GM15510 (cell line): Measurements from ENCODE around the gene BSN.

Source experiments
- POLR2A ChIP-seq: IDR thresholded peaks from 3 replicates; pipeline ENCODE4 v1.6.1; 2011; ENCODE audit warnings: borderline replicate concordance; ENCODE audit not compliant: insufficient read length; ENCODE audit errors: extremely low read depth

The BSN gene

GRCh38 chr3:49563040-49563578 lies 8.8 kb downstream of the BSN start:
- no peak for TF ChIP-seq POLR2A

DNA sequence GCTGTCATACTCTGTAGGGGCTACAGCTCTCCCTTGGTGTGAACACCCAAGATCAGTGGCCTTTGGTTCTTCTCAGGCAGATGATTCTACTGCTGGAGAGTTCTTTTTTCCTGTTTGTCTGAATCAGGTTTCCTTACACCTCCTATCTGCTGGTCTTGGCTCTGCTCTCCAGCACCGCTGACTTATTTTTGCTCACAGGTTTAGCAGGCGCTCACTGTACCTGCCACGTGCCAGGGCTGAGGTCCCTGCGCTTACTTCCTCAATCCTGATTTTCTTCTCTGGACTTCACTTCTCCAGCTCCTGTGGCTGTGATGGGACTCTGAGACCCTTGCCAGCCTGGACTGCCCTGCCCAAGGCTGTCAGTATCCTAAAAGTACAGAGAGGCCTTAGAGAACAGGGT lies 9.5 kb downstream of the BSN start:
- TF ChIP-seq POLR2A: no peak

DNA sequence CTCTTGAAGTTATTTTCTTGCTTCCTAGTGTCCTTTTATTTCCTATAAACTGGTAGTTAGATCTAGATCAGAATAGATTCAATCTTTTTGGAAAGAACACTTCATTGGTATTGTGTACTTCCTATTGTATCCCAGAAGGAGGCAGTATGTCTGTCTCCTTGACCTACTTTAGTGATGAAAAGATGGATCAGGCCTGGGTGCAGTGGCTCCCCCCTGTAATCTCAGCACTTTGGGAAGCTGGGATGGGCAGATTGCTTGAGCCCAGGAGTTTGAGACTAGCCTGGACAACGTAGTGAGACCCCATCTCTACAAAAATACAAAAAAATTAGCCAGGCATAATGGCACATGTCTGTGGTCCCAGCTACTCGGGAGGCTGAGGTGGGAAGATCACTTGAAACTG lies 12.0 kb downstream of the BSN start:
- TF ChIP-seq POLR2A: no peak

DNA sequence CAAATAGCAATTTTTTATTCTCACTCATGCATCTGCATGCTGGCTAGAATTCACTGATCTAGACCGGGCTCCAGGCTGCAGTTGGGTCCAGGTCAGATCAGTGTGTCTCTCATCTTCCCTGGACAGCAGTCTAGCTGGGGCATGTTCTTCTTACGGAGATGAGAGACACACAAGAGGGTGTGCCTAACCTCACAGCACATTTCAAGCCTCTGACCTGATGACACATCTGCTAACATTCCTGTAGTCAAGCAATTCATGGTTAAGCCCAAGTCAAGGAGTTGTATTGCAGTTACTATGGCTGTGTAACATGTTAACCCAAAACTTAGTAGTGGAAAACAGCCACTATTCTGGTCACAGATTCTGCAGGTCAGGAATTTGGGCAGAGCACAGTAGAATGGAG lies 13.1 kb downstream of the BSN start:
- no peak for TF ChIP-seq POLR2A

DNA sequence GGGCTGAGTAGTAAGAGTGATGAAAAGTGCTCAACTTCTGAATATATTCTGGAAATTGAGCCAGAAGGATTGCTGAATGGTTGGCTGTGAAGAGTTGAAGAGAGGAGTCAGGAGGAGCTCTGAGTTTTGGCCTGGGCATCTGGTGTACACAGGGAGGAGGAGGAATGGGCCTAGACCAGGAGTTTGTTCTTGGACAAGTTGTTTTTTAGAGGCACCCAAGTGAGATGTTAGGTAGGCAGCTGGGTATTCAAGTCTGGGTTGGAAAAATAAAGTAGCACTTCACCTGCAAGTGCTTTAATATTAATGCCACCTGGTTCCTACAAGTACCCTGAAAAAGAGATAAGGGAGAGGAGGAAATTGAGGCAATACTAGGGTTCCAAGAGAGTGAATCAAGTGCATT lies 14.7 kb downstream of the BSN start:
- no peak for TF ChIP-seq POLR2A

- TF ChIP-seq POLR2A: no peak
Measured at GRCh38 chr3:49570028-49570654, 15.9 kb downstream of the BSN start.

DNA sequence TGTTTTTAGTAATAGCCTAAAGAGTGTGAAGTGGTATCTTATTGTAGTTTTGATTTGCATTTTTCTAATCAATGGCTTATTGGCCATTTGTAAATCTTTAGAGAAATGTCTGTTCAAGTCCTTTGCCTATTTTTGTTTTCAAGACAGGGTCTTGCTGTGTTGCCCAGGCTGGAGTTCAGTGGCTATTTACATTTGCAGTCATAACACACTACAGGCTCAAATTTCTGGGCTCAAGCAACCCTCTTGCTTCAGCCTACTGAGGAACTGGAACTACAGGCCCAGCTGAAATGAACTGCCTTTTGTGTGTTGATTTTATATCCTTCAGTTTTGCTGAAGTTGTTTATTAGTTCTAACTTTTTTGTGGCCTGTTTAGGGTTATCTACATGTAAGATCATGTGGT lies 27.9 kb downstream of the BSN start:
- no peak for TF ChIP-seq POLR2A

DNA sequence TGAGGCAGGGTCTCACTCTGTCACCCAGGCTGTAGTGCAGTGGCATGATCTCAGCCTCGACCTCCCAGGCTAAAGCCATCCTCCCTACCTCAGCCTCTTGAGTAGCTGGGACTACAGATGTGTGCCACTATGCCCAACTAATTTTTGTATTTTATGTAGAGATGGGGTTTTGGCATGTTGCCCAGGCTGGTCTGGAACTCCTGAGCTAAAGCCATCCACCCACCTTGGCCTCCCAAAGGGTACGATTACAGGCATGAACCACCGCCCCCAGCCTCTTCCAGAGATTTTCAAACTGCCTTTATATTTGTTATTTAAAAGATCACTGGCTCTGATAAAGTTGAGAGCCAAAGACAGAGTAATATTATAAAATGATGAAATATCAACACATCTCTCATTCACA lies 37.3 kb downstream of the BSN start:
- no peak for TF ChIP-seq POLR2A

DNA sequence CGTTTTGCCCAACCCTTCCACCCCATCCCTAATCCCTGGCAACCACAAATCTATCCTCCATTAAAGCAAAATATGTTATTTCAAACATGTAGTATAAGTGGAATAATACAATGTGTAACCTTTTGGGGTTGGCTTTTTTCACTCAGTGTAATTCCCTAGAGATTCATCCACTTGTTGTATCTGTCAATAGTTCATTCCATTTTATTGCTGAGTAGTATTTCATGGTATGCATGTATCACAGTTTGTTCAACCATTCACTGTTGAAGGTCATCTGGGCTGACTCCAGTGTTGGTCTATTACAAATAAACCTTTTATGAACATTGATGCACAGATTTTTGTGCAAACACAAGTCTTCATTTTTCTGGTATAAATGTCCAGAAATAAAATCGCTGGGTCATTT lies 38.8 kb downstream of the BSN start:
- TF ChIP-seq POLR2A: no peak

DNA sequence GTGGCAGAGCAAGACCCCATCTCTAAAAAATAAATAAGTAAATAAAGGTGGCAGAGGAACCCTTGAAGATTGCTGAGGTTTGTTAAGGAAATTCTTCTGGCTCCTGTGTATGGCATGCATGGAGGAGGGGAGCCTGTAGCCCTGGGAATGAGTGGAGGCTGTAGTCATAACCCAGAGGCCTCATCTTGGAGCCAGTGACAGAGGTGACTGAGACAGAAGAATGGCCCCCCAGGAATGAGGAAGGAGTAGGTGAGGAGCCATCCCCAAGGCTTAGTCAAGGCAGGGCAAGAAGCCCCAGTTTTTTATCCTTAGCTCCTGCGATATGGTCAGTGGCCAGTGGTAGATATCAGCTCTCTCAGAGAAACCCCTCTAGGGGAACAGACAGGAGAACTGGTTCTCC lies 46.5 kb downstream of the BSN start:
- no peak for TF ChIP-seq POLR2A

- TF ChIP-seq POLR2A: no peak
Measured at GRCh38 chr3:49601358-49602048, 47.2 kb downstream of the BSN start.

GRCh38 chr3:49602049-49602554 lies 47.8 kb downstream of the BSN start:
- TF ChIP-seq POLR2A: no peak

DNA sequence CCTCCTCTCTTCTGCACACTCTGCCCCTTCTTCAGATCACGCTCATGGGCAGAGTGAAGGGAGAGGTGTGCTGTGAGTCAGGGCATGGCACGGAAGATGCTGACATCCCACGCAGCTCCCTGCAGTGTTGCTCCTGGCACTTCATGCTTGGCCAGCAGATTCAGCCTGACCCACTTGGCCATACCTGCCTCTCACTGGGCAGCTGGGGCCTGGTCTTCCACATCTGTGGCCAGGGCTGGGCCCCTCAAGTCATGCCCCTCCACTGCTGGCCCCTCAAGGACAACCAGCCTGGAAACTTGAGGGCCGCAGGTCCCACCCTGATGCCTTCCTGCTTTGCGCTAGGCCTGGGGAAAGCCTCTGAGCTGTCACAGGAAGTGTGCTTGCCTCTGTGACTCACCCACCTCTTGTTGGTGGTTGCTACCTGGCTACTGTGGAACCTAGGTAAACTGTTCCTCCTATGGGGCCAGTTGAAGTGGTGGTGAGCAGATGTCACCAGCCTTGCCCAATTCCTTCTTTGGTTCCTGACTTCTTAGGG lies 48.7 kb downstream of the BSN start:
- TF ChIP-seq POLR2A: no peak

DNA sequence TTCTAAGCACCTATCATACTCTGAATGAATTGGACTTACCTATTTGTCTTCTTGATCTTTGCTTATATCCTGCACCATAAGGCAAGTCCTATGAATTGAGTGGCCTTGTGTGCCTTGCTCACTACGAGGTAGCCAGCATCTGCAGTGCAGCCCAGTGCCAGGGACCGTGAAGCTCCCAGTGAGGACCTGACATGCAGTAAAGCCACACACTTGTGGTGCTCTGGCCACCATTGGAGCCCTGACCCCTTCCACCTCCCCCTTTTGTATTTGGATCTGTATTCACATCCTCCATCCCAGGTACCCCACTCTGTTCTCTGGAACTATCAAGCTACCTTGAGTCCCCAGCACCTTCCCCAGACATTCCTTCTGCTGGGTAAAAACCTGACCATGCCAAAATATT lies 52.1 kb downstream of the BSN start:
- no peak for TF ChIP-seq POLR2A

DNA sequence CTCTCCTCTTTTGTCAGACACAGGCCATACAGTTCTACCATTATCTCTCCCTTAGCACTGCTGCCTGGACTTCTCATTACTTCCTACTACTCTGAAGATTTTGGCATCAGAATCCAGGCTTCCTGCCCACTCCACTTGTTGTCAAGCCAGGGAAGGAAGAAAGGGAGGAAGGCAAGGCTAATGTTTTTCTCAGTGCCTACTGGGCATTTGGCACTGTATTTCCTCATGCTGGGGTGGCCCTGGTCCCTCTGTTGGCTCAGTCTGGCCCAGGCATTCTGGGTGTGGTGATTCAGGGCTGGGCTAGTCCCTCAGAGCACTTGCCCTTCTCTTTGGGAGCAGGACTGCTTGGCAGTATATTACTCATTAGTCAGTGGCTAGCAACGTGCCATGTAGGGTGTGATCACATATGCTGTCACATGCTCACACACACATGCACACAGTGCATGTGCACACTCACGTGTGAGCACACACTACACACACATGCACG lies 52.9 kb downstream of the BSN start:
- no peak for TF ChIP-seq POLR2A

- no peak for TF ChIP-seq POLR2A
Measured at GRCh38 chr3:49607796-49608195, 53.5 kb downstream of the BSN start.
